NCI-H2196 (cell line): ENCODE data around the gene RASGEF1C.

Source experiments
- DNase-seq: peaks from one replicate; lab custom pipeline; 2025; ENCODE audit not compliant: unreplicated experiment; lab: John Stamatoyannopoulos, UW

RASGEF1C gene

GRCh38 chr5:180209137-180209581, at the start of gene RASGEF1C:
Gene RASGEF1C, minus strand, starts transcription at chr5:180209211. Its CDS starts 71,159 bp downstream, at chr5:180138052.
- DNase-seq: peak; percentile 81

GRCh38 chr5:180253036-180253824, 44.2 kb upstream of the RASGEF1C start:
- no peak for DNase-seq

- DNase-seq: no peak
Observed at GRCh38 chr5:180251887-180252286, 42.9 kb upstream of the RASGEF1C start.

GRCh38 chr5:180251141-180251540, 42.1 kb upstream of the RASGEF1C start:
- no peak for DNase-seq

- DNase-seq: no peak
Observed at GRCh38 chr5:180250329-180250728, 41.3 kb upstream of the RASGEF1C start.

- DNase-seq: no peak
Observed at GRCh38 chr5:180241600-180241999, 32.6 kb upstream of the RASGEF1C start.

- no peak for DNase-seq
Observed at GRCh38 chr5:180238631-180239030, 29.6 kb upstream of the RASGEF1C start.

GRCh38 chr5:180235846-180236245, 26.8 kb upstream of the RASGEF1C start:
- DNase-seq: no peak

- no peak for DNase-seq
Observed at GRCh38 chr5:180235077-180235476, 26.1 kb upstream of the RASGEF1C start.

- DNase-seq: no peak
Observed at GRCh38 chr5:180234271-180234670, 25.3 kb upstream of the RASGEF1C start.

GRCh38 chr5:180233729-180234128, 24.7 kb upstream of the RASGEF1C start:
- DNase-seq: no peak

- no peak for DNase-seq
Observed at GRCh38 chr5:180230017-180230416, 21.0 kb upstream of the RASGEF1C start.

- no peak for DNase-seq
Observed at GRCh38 chr5:180222056-180222455, 13.0 kb upstream of the RASGEF1C start.

GRCh38 chr5:180217797-180218196, 8.8 kb upstream of the RASGEF1C start:
- DNase-seq: no peak

GRCh38 chr5:180216646-180217171, 7.7 kb upstream of the RASGEF1C start:
- no peak for DNase-seq

- DNase-seq: no peak
Observed at GRCh38 chr5:180215783-180216630, 7.0 kb upstream of the RASGEF1C start.

GRCh38 chr5:180214870-180215770, 6.1 kb upstream of the RASGEF1C start:
- no peak for DNase-seq

- DNase-seq: no peak
Observed at GRCh38 chr5:180213657-180214207, 4.7 kb upstream of the RASGEF1C start.

- no peak for DNase-seq
Observed at GRCh38 chr5:180213256-180213600, 4.2 kb upstream of the RASGEF1C start.
